ENCODE results near the gene CBL. TPM values are rescaled to one million over a fixed set of nuclear protein-coding genes. Genes with fewer than 3 reads are reported as not detected.

CBL gene
- total RNA-seq, 1 donor from 2014 or later, result 22.5 TPM

DNA sequence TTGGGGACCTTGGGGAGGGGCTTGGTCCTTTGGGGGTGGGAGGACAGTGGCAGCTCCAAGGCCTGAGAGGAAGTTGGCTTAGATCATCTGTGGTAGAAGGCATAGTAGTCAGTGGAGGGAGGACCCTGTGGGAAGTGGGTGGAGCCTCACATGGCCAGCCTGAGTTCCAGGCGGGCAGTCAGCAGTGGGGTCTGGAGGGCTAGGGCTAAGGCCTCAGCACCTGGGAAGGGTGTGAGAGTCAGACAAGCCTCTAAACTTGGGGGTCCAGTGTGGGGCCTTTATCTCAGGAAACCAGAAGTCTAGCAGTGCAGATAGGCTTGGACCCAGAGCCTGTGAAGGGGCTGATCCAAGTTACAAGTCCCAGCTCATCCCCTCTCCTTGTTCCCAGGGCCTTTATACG, 33.6 kb upstream of the CBL start:
- H3K36me3 ChIP-seq (ENCODE audit: control insufficient read depth, insufficient read depth, low read length), result no peaks in the 10 kb centered on the region
- no peak overlapping the region for H3K4me3 ChIP-seq (ENCODE audit: low read depth, low read length)
- no peak for TF ChIP-seq CTCF (IDR thresholded peaks at IDR 0.05; ENCODE audit: insufficient read depth, low read length, poor library complexity, severe bottlenecking)
- no peak for DNase-seq (ENCODE audit: low read depth)
- no peaks in the 10 kb centered on the region for H3K27me3 ChIP-seq (ENCODE audit: control insufficient read depth, insufficient read depth, low read length)

DNA sequence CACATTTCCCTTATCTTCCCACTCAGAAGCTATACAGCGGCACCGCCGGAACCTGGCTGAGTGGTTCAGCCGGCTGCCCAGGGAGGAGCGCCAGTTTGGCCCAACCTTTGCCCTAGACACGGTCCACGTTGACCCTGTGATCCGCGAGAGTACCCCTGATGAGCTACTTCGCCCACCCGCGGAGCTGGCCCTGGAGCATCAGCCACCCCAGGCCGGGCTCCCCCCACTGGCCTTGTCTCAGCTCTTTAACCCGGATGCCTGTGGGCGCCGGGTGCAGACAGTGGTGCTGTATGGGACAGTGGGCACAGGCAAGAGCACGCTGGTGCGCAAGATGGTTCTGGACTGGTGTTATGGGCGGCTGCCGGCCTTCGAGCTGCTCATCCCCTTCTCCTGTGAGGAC, 32.7 kb upstream of the CBL start:
- Histone ChIP-seq H3K36me3 (ENCODE audit: control insufficient read depth, insufficient read depth, low read length) (no peaks in the 10 kb centered on the region), H3K27me3 (ENCODE audit: control insufficient read depth, insufficient read depth, low read length) (no peaks in the 10 kb centered on the region), H3K4me3 (ENCODE audit: low read depth, low read length) (no peak overlapping the region)
- TF ChIP-seq CTCF (IDR thresholded peaks at IDR 0.05; ENCODE audit: insufficient read depth, low read length, poor library complexity, severe bottlenecking), result no peak
- DNase-seq (ENCODE audit: low read depth), result no peak

GRCh38 chr11:119175493-119176077, 30.6 kb upstream of the CBL start:
- no peaks in the 10 kb centered on the region for H3K36me3 ChIP-seq (ENCODE audit: control insufficient read depth, insufficient read depth, low read length)
- DNase-seq (ENCODE audit: low read depth), result no peak
- no peaks in the 10 kb centered on the region for H3K27me3 ChIP-seq (ENCODE audit: control insufficient read depth, insufficient read depth, low read length)
- no peak overlapping the region for H3K4me3 ChIP-seq (ENCODE audit: low read depth, low read length)
- no peak for TF ChIP-seq CTCF (IDR thresholded peaks at IDR 0.05; ENCODE audit: insufficient read depth, low read length, poor library complexity, severe bottlenecking)

GRCh38 chr11:119178166-119178680, 27.9 kb upstream of the CBL start:
- Histone ChIP-seq H3K36me3 (ENCODE audit: control insufficient read depth, insufficient read depth, low read length) (no peaks in the 10 kb centered on the region), H3K27me3 (ENCODE audit: control insufficient read depth, insufficient read depth, low read length) (no peaks in the 10 kb centered on the region), H3K4me3 (ENCODE audit: low read depth, low read length) (no peak overlapping the region)
- DNase-seq (ENCODE audit: low read depth), result no peak
- TF ChIP-seq CTCF (IDR thresholded peaks at IDR 0.05; ENCODE audit: insufficient read depth, low read length, poor library complexity, severe bottlenecking), result no peak

- H3K27me3 ChIP-seq (ENCODE audit: control insufficient read depth, insufficient read depth, low read length), result no peaks in the 10 kb centered on the region
- no peaks in the 10 kb centered on the region for H3K36me3 ChIP-seq (ENCODE audit: control insufficient read depth, insufficient read depth, low read length)
- no peak overlapping the region for H3K4me3 ChIP-seq (ENCODE audit: low read depth, low read length)
- no peak for DNase-seq (ENCODE audit: low read depth)
- no peak for TF ChIP-seq CTCF (IDR thresholded peaks at IDR 0.05; ENCODE audit: insufficient read depth, low read length, poor library complexity, severe bottlenecking)
These were observed 26.8 kb upstream of the CBL start for GRCh38 chr11:119179342-119179741.

DNA sequence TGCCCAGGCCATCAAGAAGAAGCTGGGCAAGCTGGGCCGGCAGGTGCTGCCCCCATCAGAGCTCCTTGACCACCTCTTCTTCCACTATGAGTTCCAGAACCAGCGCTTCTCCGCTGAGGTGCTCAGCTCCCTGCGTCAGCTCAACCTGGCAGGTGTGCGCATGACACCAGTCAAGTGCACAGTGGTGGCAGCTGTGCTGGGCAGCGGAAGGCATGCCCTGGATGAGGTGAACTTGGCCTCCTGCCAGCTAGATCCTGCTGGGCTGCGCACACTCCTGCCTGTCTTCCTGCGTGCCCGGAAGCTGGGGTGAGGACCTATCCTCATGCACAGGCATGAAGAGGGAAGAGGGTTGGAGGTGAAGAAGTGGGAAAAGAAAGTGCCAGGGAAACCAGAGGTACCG, 26.2 kb upstream of the CBL start:
- TF ChIP-seq CTCF (IDR thresholded peaks at IDR 0.05; ENCODE audit: insufficient read depth, low read length, poor library complexity, severe bottlenecking), result no peak
- Histone ChIP-seq H3K36me3 (ENCODE audit: control insufficient read depth, insufficient read depth, low read length) (no peaks in the 10 kb centered on the region), H3K4me3 (ENCODE audit: low read depth, low read length) (no peak overlapping the region), H3K27me3 (ENCODE audit: control insufficient read depth, insufficient read depth, low read length) (no peaks in the 10 kb centered on the region)
- no peak for DNase-seq (ENCODE audit: low read depth)
